Hindlimb muscle (tissue), 1 donor: Measurements from ENCODE around the gene FGD5. TPM values are rescaled to one million over a fixed set of nuclear protein-coding genes. Genes with fewer than 3 reads are reported as not detected.

Source experiments
- DNase-seq: peaks from one replicate; pipeline ENCODE4 v3.0.0-alpha.2; 2013
- polyA plus RNA-seq: library from polyadenylated mRNA; unstranded; fragments of 120-200 nt; gene quantifications from one replicate; pipeline ENCODE4 v1.2.1, GENCODE V29; 2013; ENCODE audit not compliant: insufficient read length

FGD5 gene
- 20.1 TPM for polyA plus RNA-seq

- no peak for DNase-seq
Observed at GRCh38 chr3:14818804-14819500, at the start of gene FGD5. FGD5 (plus strand) TSS chr3:14818962; CDS start chr3:14819072, 110 bp downstream.

DNA sequence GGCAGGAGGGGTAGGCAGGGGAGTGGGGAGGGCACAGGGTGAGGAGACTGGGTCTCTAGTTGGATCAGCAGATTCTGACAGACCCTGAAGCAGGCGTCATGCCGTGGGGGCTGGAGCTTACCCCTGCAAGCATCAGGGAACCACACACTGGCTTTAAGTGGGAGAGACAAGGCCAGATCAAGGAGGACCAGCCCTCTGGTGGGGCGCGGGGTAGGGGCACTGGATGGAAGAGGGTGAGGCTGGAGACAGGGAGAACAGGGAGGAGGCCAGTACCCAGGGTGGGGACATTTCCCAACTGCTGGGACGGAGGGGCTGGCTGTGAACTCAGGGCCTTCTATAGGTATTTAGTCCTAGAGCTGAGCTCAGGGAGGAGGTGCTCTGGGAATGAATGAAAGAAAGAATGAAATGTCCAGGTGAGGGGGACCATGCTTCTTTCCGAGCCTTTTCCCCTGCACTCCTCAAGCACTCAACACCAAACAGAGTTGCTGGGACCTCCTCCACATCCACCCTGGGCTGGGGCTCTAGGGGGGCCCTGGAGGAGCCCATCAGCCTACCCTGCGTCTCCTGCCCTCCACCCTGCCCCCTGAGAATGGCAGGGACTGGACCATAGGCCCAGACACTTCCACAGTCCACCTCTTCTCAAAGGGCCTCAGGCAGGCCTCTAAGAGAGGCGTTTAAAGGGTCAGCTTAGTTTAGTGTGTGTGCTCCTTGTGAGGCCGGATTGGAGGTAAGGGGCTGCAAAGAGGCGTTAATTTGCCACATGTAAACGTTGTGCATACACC lies 49.0 kb upstream of the FGD5 start:
- no peak for DNase-seq

- DNase-seq: no peak
Observed at GRCh38 chr3:14770591-14770990, 48.2 kb upstream of the FGD5 start.

- no peak for DNase-seq
Observed at GRCh38 chr3:14771593-14772497, 46.9 kb upstream of the FGD5 start.

DNA sequence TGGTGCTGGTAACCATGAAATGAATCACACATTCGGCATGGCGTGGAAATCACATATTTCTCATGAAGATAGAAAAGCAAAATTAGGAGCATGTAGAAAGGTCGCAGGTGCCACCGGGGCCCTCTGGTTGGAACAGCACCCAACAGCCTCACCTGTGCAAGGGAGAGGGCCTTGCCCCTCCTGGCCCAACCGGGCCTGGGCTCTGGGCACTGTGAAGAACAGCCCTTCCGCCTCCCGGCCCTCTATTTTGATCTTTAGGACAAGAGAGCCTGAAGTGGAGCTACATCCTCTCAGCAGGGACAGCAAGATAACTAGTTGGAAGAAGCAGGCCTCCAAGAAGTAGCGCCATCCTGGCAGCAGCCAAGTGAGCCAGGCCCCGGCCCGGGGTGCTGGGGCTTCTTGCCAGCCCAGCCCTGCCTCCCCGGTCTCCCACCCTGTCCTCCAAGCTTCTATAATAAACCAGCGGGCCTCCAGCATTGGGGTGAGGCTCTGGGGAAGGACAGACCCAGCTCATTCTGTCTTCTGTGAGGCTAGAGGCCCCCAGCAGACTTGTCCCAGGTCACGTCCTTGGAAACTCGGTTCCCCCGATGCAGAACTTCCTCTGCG lies 46.1 kb upstream of the FGD5 start:
- no peak for DNase-seq

GRCh38 chr3:14773281-14773680 lies 45.5 kb upstream of the FGD5 start:
- DNase-seq: no peak

- DNase-seq: no peak
Observed at GRCh38 chr3:14773691-14774128, 45.1 kb upstream of the FGD5 start.

- DNase-seq: no peak
Observed at GRCh38 chr3:14774431-14774830, 44.3 kb upstream of the FGD5 start.

DNA sequence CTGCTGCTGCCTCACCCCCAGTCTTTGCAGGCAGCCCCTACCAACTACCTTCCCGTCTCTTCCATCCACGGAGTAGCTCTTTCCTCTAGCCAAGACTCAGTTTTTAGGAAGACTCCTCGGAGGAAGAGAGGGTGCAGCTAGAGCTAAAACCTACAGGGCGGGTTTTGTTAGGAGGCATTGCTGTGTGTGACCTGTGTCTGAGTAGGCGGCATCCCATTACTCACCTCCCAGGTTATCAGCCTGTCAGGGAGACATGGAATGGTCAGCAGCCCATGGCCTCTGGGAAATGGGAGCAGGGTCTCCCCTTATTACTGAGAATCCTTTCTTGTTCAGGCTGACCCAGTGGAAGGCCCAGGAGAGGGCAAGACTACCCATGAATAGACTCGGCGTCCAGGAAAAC lies 43.8 kb upstream of the FGD5 start:
- DNase-seq: no peak

GRCh38 chr3:14775563-14775962 lies 43.2 kb upstream of the FGD5 start:
- DNase-seq: no peak

GRCh38 chr3:14779069-14779685 lies 39.6 kb upstream of the FGD5 start:
- DNase-seq: no peak

- DNase-seq: no peak
Observed at GRCh38 chr3:14780927-14781507, 37.7 kb upstream of the FGD5 start.

- DNase-seq: no peak
Observed at GRCh38 chr3:14783480-14784086, 35.2 kb upstream of the FGD5 start.

GRCh38 chr3:14784087-14784681 lies 34.6 kb upstream of the FGD5 start:
- no peak for DNase-seq

- DNase-seq: no peak
Observed at GRCh38 chr3:14785207-14786155, 33.3 kb upstream of the FGD5 start.

DNA sequence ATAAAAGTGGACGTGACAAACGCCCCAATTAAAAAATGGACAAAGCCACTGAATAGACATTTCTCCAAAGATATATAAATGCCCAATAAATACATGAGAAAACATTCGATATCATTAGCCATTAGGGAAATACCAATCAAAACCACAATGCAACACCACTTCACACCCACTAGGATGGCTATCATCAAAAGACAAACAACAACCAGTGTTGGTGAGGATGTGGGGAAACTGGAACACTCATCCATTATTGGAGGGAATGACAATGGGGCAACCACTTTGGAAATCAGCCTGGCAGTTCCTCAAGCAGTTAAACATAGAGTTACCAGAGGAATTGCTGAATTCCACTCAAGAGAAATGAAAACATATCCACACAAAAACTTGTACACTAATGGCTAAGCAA lies 32.4 kb upstream of the FGD5 start:
- DNase-seq: no peak

GRCh38 chr3:14787630-14788029 lies 31.1 kb upstream of the FGD5 start:
- no peak for DNase-seq

DNA sequence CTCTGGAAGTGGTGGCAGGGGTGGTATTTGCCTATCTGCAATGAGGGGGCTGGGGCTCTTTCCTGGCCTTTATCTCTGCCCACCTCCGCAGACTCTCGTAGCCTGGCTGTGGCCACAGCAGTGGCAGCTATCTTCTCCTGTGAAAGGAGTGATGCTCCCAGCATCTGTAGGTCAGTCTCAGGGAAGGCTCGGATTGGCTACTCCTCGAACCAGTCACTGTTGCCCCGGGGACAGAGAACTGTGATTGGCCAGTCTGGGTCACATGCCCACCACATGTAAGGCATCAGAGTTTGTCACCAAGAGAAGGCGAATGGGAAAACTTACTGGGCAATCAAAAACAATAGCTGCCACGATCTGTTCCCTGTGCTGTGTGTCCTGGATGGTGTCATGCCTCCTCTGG lies 30.1 kb upstream of the FGD5 start:
- no peak for DNase-seq

DNA sequence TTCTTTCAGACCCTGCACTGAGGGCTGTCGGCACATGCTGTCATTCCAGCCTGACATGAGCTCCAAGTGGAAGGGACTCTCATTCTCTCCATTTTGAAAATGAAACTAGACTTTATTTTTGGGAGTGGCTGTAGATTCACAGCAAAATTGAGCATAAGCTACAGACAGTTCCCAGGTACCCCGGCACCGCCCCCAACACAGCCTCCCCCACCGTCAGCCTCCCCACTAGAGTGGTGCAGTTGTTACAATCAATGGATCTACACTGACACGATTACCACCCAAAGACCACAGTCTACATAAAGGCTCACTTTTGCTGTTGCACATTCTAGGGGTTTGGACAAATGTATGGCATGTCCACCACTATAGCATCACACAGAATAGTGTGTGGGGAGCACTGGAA lies 29.5 kb upstream of the FGD5 start:
- DNase-seq: no peak
